COLO668 (cell line): Measurements from ENCODE around the gene PPP1R10.

Source experiments
- DNase-seq: peaks from one replicate; lab custom pipeline; 2025; ENCODE audit not compliant: unreplicated experiment; lab: John Stamatoyannopoulos, UW

PPP1R10 gene

GRCh38 chr6:30599625-30600324, 17.3 kb downstream of the PPP1R10 start:
- no peak for DNase-seq

DNA sequence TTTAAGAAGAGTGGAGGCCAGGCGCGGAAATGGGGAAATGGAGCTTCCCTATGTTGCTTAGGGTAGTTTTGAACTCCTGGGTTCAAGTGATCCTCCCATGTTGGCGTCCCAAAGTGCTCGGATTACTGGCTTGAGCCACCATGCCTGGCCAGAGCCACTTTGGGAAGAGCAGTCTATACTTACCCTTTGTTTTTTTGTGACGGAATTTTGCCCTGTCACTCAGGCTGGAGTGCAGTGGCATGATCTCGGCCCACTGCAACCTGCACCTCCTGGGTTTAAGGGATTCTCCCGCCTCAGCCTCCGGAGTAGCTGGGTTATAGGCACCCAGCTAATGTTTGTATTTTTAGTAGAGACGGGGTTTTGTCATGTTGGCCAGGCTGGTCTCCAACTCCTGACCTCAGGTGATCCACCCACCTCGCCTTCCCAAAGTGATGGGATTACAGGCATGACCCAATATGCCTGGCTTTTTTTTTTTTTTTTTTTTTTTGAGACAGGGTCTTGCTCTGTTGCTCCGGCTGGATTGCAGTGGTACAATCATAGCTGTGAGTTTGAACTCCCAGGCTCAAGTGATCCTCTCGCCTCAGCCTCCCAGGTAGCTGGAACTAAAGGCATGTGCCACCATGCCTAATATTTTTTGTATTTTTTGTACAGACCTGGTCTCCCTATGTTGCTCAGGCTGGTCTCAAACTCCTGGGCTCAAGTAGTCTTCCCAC, 18.0 kb downstream of the PPP1R10 start:
- DNase-seq, result no peak

DNA sequence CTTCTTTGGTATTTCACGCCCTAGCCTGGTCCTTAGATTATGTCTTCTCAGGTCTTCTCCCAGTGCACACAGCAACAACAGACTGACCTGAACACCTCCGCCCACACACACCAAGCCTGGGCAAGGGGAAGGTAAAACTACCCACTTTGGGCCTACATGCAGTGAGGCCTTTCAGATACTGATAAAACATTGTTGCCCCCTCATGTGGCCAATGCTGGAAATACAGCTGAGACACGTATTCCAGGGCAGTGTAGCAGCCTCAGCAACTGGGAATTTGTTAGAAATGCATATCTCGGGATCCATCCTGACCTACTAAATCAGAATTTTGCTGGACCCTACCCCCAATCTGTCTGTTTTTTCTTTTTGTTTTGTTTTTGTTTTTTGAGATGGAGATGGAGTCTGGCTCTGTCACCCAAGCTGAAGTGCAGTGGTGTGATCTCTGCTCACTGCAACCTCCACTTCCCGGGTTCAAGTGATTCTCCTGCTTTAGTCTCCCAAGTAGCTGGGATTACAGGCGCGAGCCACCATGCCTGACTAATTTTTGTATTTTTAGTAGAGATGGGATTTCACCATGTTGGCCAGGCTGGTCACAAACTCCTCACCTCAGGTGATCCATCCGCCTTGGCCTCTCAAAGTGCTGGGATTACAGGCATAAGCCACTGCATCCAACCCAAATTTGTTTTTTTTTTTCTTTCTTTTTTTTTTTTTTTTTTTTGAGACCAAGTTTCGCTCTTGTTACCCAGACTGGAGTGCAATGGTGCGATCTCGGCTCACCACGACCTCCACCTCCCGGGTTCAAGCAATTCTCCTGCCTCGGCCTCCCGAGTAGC, 19.5 kb downstream of the PPP1R10 start:
- peak; percentile 68 for DNase-seq

DNA sequence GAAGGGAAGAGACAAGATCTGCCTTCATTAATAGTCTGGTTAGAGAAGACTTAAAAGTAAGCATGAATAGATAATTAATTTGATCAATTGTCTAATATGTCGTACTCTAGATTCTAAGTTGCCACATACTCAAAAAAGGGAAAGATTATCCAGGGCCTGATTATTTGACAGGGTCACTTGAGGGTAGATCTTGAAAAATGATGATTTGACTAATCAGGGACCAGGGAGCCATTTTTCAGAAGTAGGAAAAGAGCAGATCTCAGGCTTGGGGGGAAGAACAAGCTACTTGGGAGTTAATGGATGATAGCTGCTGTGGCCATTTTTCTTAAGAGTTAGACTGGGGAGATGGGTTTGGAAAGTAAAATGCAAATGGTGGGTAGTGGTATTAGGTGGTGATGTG, 24.8 kb downstream of the PPP1R10 start:
- DNase-seq, result no peak

- DNase-seq, result no peak
These were observed 26.0 kb downstream of the PPP1R10 start for GRCh38 chr6:30591008-30591407.

- no peak for DNase-seq
These were observed 26.5 kb downstream of the PPP1R10 start for GRCh38 chr6:30590509-30590908.

DNA sequence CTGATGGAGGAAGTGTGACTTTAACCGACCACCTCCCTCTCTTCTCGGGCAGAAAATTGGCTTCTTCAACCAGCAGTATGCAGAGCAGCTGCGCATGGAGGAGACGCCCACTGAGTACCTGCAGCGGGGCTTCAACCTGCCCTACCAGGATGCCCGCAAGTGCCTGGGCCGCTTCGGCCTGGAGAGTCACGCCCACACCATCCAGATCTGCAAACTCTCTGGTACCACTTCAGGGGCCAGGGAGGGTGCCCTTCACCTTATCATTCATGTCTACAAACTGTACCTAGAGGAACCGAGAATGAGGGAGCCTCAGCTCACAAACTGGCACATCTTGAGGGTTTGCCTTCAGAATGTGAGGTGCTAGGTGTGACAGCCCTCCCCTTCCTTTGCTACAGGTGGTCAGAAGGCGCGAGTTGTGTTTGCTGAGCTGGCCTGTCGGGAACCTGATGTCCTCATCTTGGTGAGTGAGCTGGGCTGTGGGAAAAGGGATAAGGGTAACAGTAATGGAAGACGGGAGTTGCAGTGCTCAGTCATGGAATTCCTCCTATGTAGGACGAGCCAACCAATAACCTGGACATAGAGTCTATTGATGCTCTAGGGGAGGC, 27.2 kb downstream of the PPP1R10 start:
- DNase-seq, result no peak

DNA sequence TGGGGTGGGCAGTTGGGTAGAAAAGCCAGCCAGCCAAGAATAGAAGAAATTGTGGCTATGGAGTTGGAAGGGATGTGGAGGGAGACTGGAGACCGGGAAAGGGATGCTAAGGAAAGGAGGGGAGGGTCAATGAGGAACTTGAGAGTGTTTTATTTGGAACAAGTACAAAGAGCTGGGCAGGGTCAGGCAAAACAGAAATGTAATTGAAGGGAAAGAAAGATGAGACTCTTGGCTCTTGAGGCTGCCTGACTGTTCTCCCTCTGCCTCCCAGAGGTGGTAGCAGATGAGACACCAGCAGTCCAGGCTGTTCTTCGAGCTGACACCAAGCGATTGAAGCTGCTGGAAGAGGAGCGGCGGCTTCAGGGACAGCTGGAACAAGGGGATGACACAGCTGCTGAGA, 33.1 kb downstream of the PPP1R10 start:
- DNase-seq, result no peak

GRCh38 chr6:30578051-30578450, 39.0 kb downstream of the PPP1R10 start:
- DNase-seq, result no peak

GRCh38 chr6:30573113-30573512, 43.9 kb downstream of the PPP1R10 start:
- DNase-seq, result no peak

DNA sequence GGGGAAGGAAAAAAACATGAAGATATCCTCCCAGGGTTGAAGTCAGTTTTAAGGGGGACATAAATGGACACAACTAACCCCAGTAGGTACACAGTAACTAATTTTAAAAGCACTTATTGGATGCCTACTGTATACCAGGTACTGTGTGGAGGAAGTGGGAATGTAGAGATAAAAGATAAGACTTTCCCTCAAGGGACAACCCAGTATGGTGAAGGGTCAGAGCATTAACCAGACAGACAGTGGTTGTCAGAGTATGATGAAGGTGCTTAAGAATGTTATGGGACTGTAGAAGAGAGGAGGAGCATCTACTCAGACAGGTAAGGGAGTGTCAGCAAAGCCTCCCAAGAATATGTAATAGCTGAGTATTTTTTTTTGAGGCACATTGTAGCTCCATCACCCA, 44.9 kb downstream of the PPP1R10 start:
- no peak for DNase-seq

- no peak for DNase-seq
These were observed 45.3 kb downstream of the PPP1R10 start for GRCh38 chr6:30571762-30572082.

- DNase-seq, result peak; percentile 95
These were observed 45.8 kb downstream of the PPP1R10 start, which contains the start of gene ABCF1 for GRCh38 chr6:30571075-30571761. TSS of gene ABCF1 (plus strand) at chr6:30571442. CDS start at chr6:30571488, 46 bp downstream.

DNA sequence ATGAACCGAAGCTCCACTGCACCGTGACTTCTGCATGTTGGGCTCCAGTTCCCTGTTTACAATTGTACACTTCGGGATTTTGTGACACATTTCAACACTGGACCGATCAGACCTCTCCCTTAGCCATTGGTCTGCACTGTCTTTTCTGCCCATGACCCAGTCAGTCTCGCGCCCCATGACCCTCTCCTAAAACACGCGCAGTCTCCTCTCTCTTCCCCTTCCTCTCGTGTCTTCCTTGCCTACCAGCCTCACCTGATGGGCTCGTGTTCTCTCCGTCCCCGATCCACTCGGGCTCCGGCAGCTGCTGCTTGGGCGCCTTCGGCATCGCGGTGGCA, 46.3 kb downstream of the PPP1R10 start:
- DNase-seq, result no peak

- peak; percentile 0 for DNase-seq
These were observed 46.8 kb downstream of the PPP1R10 start for GRCh38 chr6:30570263-30570662.

DNA sequence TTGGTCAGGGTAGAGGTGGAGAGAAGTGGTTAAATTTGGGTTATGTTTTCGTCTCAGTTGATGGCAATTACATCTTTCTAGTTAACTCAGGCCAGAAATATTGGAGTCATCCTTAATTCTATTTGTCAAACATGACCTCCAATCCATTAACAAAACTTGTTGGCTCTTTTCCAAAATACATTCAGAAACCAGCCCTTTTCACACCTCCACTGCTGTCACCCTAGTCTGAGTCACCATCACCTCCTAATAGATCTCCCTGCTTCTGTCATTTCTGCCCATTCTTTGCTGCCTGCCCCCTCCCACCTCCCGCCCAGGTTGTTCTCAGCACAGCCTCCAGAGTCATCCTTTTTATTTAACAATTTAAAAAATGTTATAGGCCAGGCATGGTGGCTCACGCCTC, 48.8 kb downstream of the PPP1R10 start:
- DNase-seq, result peak; percentile 0

DNA sequence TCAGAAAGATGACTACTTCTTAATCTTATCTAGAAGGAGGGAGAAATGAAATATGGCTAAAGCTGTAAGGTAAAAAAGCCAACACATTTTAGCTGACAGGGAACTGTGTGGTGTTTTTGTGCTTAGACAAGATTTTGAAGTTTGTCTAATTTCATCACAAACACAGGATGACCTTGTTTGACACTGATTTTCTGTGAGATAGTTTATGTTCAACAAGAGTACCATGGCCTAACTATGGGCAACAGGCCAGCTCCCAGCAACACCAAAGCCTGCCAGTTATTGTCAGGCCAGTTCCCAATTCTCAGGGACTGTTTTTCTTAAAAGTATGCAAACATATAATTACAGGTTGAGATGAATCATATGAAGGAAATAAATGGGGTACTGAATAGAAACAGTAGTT, 51.3 kb downstream of the PPP1R10 start:
- DNase-seq, result no peak

DNA sequence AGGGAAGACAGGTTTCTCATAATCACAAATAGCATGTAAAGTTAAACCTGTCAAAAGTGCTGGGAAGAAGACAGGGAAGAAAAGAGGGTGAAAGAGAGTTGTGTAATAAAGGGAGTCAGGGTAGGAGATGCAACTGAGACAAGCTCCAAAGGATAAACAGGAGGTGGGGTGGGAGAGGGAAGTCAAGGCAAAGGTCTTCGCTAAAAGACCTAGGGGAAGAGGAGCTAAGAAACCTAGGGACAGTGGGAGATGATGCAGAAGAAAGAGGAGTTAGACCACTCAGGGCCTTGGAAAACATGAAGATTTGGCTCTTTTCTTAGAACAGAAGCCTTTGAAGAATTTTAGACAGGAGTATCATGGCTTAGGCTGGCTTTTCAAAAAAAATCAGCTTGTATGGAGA, 52.9 kb downstream of the PPP1R10 start:
- DNase-seq, result no peak

GRCh38 chr6:30562470-30563425, 54.3 kb downstream of the PPP1R10 start:
- DNase-seq, result no peak

DNA sequence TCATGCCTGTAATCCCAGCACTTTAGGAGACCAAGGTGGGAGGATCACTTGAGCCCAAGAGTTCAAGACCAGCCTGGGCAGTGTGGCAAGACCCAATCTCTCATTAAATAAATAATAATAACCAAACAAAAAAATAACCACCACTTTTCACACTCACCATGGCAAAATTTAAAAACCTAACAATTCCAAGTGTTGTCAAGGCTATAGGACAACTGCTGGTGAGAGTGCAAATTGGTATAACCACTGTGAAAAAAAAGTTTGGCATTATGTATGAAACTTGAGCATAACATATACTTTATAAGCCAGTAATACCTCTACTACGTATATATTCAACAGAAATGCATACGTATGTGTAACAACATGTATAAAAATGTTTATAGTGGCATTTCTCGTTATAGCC, 56.1 kb downstream of the PPP1R10 start:
- no peak for DNase-seq
